Naive B cell (primary cell): ENCODE results near the gene LPP. TPM values are rescaled to one million over a fixed set of nuclear protein-coding genes. Genes with fewer than 3 reads are reported as not detected.
A peak's percentile ranks its signal among the peaks of the same experiment; 100 is the strongest.
"Not testable (repeated sequence)": the region's sequence is repeated elsewhere in the genome, so short reads cannot be mapped to it uniquely, and the experiment has no call there.

Experiments
- ATAC-seq, 2 donors: fragments of 150-1000 bp; cut with Tn5 transposase; 2 replicates each; pipeline ENCODE4 v1.10.0; 2021; ENCODE audit warnings: low read depth in 2 of 2, mild to moderate bottlenecking in 2 of 2, moderate library complexity in 2 of 2
- DNase-seq: peaks from one replicate; pipeline ENCODE4 v3.0.0; 2022
- H3K27ac Mint-ChIP-seq, 6 donors: one replicate each; pipeline ENCODE4 v1.8.0; 2020 to 2022; ENCODE audit warnings: mild to moderate bottlenecking in 6 of 6, mixed read lengths in 6 of 6, moderate library complexity in 5 of 6, inconsistent platforms in 2 of 6
- H3K27me3 Mint-ChIP-seq, 3 donors: one replicate each; pipeline ENCODE4 v1.8.0; 2021 to 2022; ENCODE audit warnings: mixed read lengths in 3 of 3, mild to moderate bottlenecking in 1 of 3
- H3K36me3 Mint-ChIP-seq, 2 donors: one replicate each; pipeline ENCODE4 v1.8.0; 2020 to 2022; ENCODE audit warnings: mixed read lengths in 2 of 2, inconsistent platforms in 1 of 2, mild to moderate bottlenecking in 1 of 2
- H3K4me1 Mint-ChIP-seq, 3 donors: one replicate each; pipeline ENCODE4 v1.8.0; 2020 to 2022; ENCODE audit warnings: mixed read lengths in 3 of 3, inconsistent platforms in 1 of 3, mild to moderate bottlenecking in 1 of 3, moderate library complexity in 1 of 3
- H3K4me3 Mint-ChIP-seq, 8 donors: one replicate each; pipeline ENCODE4 v1.8.0; 2020 to 2022; ENCODE audit warnings: mild to moderate bottlenecking in 8 of 8, mixed read lengths in 8 of 8, moderate library complexity in 8 of 8, inconsistent platforms in 2 of 8
- H3K9me3 Mint-ChIP-seq, 7 donors: one replicate each; pipeline ENCODE4 v1.8.0; 2020 to 2022; ENCODE audit warnings: mixed read lengths in 7 of 7, mild to moderate bottlenecking in 5 of 7, inconsistent platforms in 2 of 7, moderate library complexity in 1 of 7
- polyA plus RNA-seq, 6 donors: library from polyadenylated mRNA; unstranded; fragments of 300-500 nt; fragmentation: Illumina TruSeq; gene quantifications; one replicate each; pipeline ENCODE4 v1.2.3, GENCODE V29; 2021; ENCODE audit warnings: low read depth in 6 of 6

The LPP gene
- polyA plus RNA-seq, 6 donors from 2014 or later = 9.6 to 58.6 (median 25.4) TPM

- DNase-seq (no peak), ATAC-seq (no peak)
- H3K27ac Mint-ChIP-seq = no peak overlapping the region
- H3K27me3 Mint-ChIP-seq = no peaks in the 10 kb centered on the region
- no peak overlapping the region for H3K4me3 Mint-ChIP-seq
- H3K36me3 Mint-ChIP-seq = no peaks in the 10 kb centered on the region
- peaks cover 25 to 39% (median 35%) of the 10 kb centered on the region in 3 donors for H3K4me1 Mint-ChIP-seq
- H3K9me3 Mint-ChIP-seq = no peaks in the 10 kb centered on the region
Observed at GRCh38 chr3:188700918-188701317, 547.0 kb downstream of the LPP start.

- peaks cover 25 to 38% (median 35%) of the 10 kb centered on the region in 3 donors for H3K4me1 Mint-ChIP-seq
- ATAC-seq = no peak
- H3K36me3 Mint-ChIP-seq = peaks cover 0 to 4% of the 10 kb centered on the region in 2 donors
- H3K4me3 Mint-ChIP-seq = peak overlapping the region in 1 of 8 donors; percentile 14
- no peak for DNase-seq
- no peaks in the 10 kb centered on the region for H3K27me3 Mint-ChIP-seq
- H3K9me3 Mint-ChIP-seq = no peaks in the 10 kb centered on the region
- H3K27ac Mint-ChIP-seq = no peak overlapping the region
Observed at GRCh38 chr3:188701485-188701969, 547.6 kb downstream of the LPP start.

- H3K4me1 Mint-ChIP-seq = peaks cover 22 to 33% (median 31%) of the 10 kb centered on the region in 3 donors
- not testable (repeated sequence) for H3K9me3 Mint-ChIP-seq, H3K36me3 Mint-ChIP-seq, H3K27me3 Mint-ChIP-seq, ATAC-seq, DNase-seq
- peak overlapping the region in 1 of 8 donors; percentile 27 for H3K4me3 Mint-ChIP-seq
- H3K27ac Mint-ChIP-seq = peak overlapping the region in 3 of 6 donors; percentile 22 to 97 (median 57)
Observed at GRCh38 chr3:188702028-188702427, 548.1 kb downstream of the LPP start.

GRCh38 chr3:188706176-188706575 is 552.2 kb downstream of the LPP start:
- ATAC-seq (no peak), DNase-seq (no peak)
- no peaks in the 10 kb centered on the region for H3K27me3 Mint-ChIP-seq
- H3K27ac Mint-ChIP-seq = no peak overlapping the region
- peaks cover 12 to 19% (median 12%) of the 10 kb centered on the region in 3 donors for H3K4me1 Mint-ChIP-seq
- no peak overlapping the region for H3K4me3 Mint-ChIP-seq
- H3K36me3 Mint-ChIP-seq = peaks cover 0 to 25% of the 10 kb centered on the region in 2 donors
- H3K9me3 Mint-ChIP-seq = no peaks in the 10 kb centered on the region

- Mint-ChIP-seq H3K36me3 (peaks cover 0 to 25% of the 10 kb centered on the region in 2 donors), H3K4me1 (peaks cover 10 to 18% (median 14%) of the 10 kb centered on the region in 3 donors), H3K27ac (peak overlapping the region in 1 of 6 donors; percentile 55), H3K4me3 (no peak overlapping the region), H3K27me3 (no peaks in the 10 kb centered on the region), H3K9me3 (no peaks in the 10 kb centered on the region)
- no peak for ATAC-seq
- no peak for DNase-seq
Observed at GRCh38 chr3:188706599-188706998, 552.6 kb downstream of the LPP start.

- no peaks in the 10 kb centered on the region for H3K9me3 Mint-ChIP-seq
- peaks cover 0 to 25% of the 10 kb centered on the region in 2 donors for H3K36me3 Mint-ChIP-seq
- peak overlapping the region in 3 of 6 donors; percentile 22 to 41 (median 30) for H3K27ac Mint-ChIP-seq
- DNase-seq (no peak), ATAC-seq (no peak)
- H3K4me1 Mint-ChIP-seq = peaks cover 14 to 21% (median 20%) of the 10 kb centered on the region in 3 donors
- no peaks in the 10 kb centered on the region for H3K27me3 Mint-ChIP-seq
- H3K4me3 Mint-ChIP-seq = no peak overlapping the region
Observed at GRCh38 chr3:188707381-188708288, 553.7 kb downstream of the LPP start.

GRCh38 chr3:188711881-188712247 is 557.9 kb downstream of the LPP start:
- Mint-ChIP-seq H3K4me3 (peak overlapping the region in 1 of 8 donors; percentile 13), H3K27ac (peak overlapping the region in 1 of 6 donors; percentile 0), H3K9me3 (no peaks in the 10 kb centered on the region), H3K4me1 (peaks cover 16 to 23% (median 18%) of the 10 kb centered on the region in 3 donors), H3K27me3 (no peaks in the 10 kb centered on the region), H3K36me3 (peaks cover 0 to 17% of the 10 kb centered on the region in 2 donors)
- ATAC-seq = no peak
- DNase-seq = no peak

- peaks cover 0 to 14% of the 10 kb centered on the region in 2 donors for H3K36me3 Mint-ChIP-seq
- no peaks in the 10 kb centered on the region for H3K9me3 Mint-ChIP-seq
- peaks cover 14 to 26% (median 18%) of the 10 kb centered on the region in 3 donors for H3K4me1 Mint-ChIP-seq
- ATAC-seq = peak; percentile 58 to 78
- H3K27ac Mint-ChIP-seq = peak overlapping the region in 4 of 6 donors; percentile 10 to 66 (median 26)
- H3K4me3 Mint-ChIP-seq = peak overlapping the region in 1 of 8 donors; percentile 2
- no peaks in the 10 kb centered on the region for H3K27me3 Mint-ChIP-seq
- no peak for DNase-seq
Observed at GRCh38 chr3:188712248-188712924, 558.4 kb downstream of the LPP start.

GRCh38 chr3:188712991-188713390 is 559.0 kb downstream of the LPP start:
- no peak for DNase-seq
- H3K36me3 Mint-ChIP-seq = peaks cover 0 to 14% of the 10 kb centered on the region in 2 donors
- peak in 1 of 2 donors; percentile 33 for ATAC-seq
- H3K27me3 Mint-ChIP-seq = no peaks in the 10 kb centered on the region
- no peak overlapping the region for H3K4me3 Mint-ChIP-seq
- peaks cover 14 to 27% (median 18%) of the 10 kb centered on the region in 3 donors for H3K4me1 Mint-ChIP-seq
- no peaks in the 10 kb centered on the region for H3K9me3 Mint-ChIP-seq
- no peak overlapping the region for H3K27ac Mint-ChIP-seq

GRCh38 chr3:188719545-188719944 is 565.6 kb downstream of the LPP start:
- peaks cover 0 to 12% (median 5%) of the 10 kb centered on the region in 3 donors for H3K4me1 Mint-ChIP-seq
- H3K9me3 Mint-ChIP-seq = no peaks in the 10 kb centered on the region
- H3K27me3 Mint-ChIP-seq = no peaks in the 10 kb centered on the region
- DNase-seq (no peak), ATAC-seq (no peak)
- H3K4me3 Mint-ChIP-seq = no peak overlapping the region
- H3K36me3 Mint-ChIP-seq = no peaks in the 10 kb centered on the region
- peak overlapping the region in 2 of 6 donors; percentile 35 to 48 for H3K27ac Mint-ChIP-seq

GRCh38 chr3:188720215-188720614 is 566.3 kb downstream of the LPP start:
- Mint-ChIP-seq H3K4me3 (no peak overlapping the region), H3K27me3 (no peaks in the 10 kb centered on the region), H3K9me3 (no peaks in the 10 kb centered on the region), H3K4me1 (peaks cover 0 to 12% (median 5%) of the 10 kb centered on the region in 3 donors), H3K36me3 (no peaks in the 10 kb centered on the region), H3K27ac (no peak overlapping the region)
- ATAC-seq = no peak
- DNase-seq = no peak

- peaks cover 0 to 12% (median 5%) of the 10 kb centered on the region in 3 donors for H3K4me1 Mint-ChIP-seq
- H3K36me3 Mint-ChIP-seq = no peaks in the 10 kb centered on the region
- no peaks in the 10 kb centered on the region for H3K9me3 Mint-ChIP-seq
- no peak for DNase-seq
- H3K27me3 Mint-ChIP-seq = no peaks in the 10 kb centered on the region
- H3K27ac Mint-ChIP-seq = peak overlapping the region in 1 of 6 donors; percentile 6
- no peak for ATAC-seq
- no peak overlapping the region for H3K4me3 Mint-ChIP-seq
Observed at GRCh38 chr3:188720636-188721035, 566.7 kb downstream of the LPP start.

GRCh38 chr3:188721312-188721711 is 567.4 kb downstream of the LPP start:
- Mint-ChIP-seq H3K36me3 (no peaks in the 10 kb centered on the region), H3K9me3 (no peaks in the 10 kb centered on the region), H3K27me3 (no peaks in the 10 kb centered on the region), H3K27ac (no peak overlapping the region), H3K4me1 (peaks cover 0 to 8% (median 1%) of the 10 kb centered on the region in 3 donors), H3K4me3 (no peak overlapping the region)
- no peak for DNase-seq
- no peak for ATAC-seq
